OCI-LY7 (cell line): Measurements from ENCODE around the gene HIGD2B.

Experiments used
- CTCF ChIP-seq: fragments of 200-600 bp; sonication (generic); conservative IDR thresholded peaks from 2 replicates; pipeline ENCODE4 v1.5.1; 2014; ENCODE audit warnings: mild to moderate bottlenecking, antibody characterized with exemption, low read length, moderate library complexity, mixed read lengths
- EZH2phosphoT487 ChIP-seq: fragments of 200-600 bp; sonication (generic); IDR thresholded peaks from 2 replicates; pipeline ENCODE4 v1.6.1; 2018; ENCODE audit warnings: low read depth, borderline replicate concordance, mild to moderate bottlenecking, mixed run types, antibody characterized with exemption, low read length, moderate library complexity, mixed read lengths

- TF ChIP-seq EZH2phosphoT487 (no peak), CTCF (no peak)
Observed at GRCh38 chr15:72724028-72724427, 38.0 kb upstream of the HIGD2B start.
